Muscle of arm (tissue), 14 donors: ENCODE results near the gene SHB. TPM values are rescaled to one million over a fixed set of nuclear protein-coding genes. Genes with fewer than 3 reads are reported as not detected.
A peak's percentile ranks its signal among the peaks of the same experiment; 100 is the strongest.

Experiments
- DNase-seq: peaks from one replicate; pipeline ENCODE4 v3.0.0-alpha.2; 2013
- long read RNA-seq, 11 donors: transcript quantifications; one replicate each; lab custom pipeline, GENCODE V29; 2026
- polyA plus RNA-seq, 12 donors: library from polyadenylated mRNA; unstranded; fragments of 120-200 nt; gene quantifications; one replicate each; pipeline ENCODE4 v1.2.1, GENCODE V29; 2013; ENCODE audit not compliant: insufficient read length in 12 of 12

SHB gene
- polyA plus RNA-seq: 10 to 100 TPM in 1 of 12 donors, 1 to 10 TPM in 10, not detected in 1; 4.3 to 11.0 (median 6.3) TPM
- long read RNA-seq, donor 1, transcript SHB-201 (6 exons, 2,783 nt): major isoform, 6 of 13 reads
- long read RNA-seq, donor 1, partial matches to known transcripts: 7 of 13 reads
- long read RNA-seq, donor 1, other reads (novel, unspliced or antisense): 0 of 13 reads
- long read RNA-seq, donor 2, partial matches to known transcripts: 0 of 3 reads
- long read RNA-seq, donor 2, other reads (novel, unspliced or antisense): 0 of 3 reads
- long read RNA-seq, donor 3, partial matches to known transcripts: 0 of 1 reads
- long read RNA-seq, donor 3, other reads (novel, unspliced or antisense): 0 of 1 reads
- long read RNA-seq, donor 4, partial matches to known transcripts: 0 of 4 reads
- long read RNA-seq, donor 4, other reads (novel, unspliced or antisense): 0 of 4 reads
- long read RNA-seq, donor 5: 0 reads
- long read RNA-seq, donor 6, partial matches to known transcripts: 0 of 3 reads
- long read RNA-seq, donor 6, other reads (novel, unspliced or antisense): 0 of 3 reads
- long read RNA-seq, donor 7: 0 reads
- long read RNA-seq, donor 8, partial matches to known transcripts: 0 of 4 reads
- long read RNA-seq, donor 8, other reads (novel, unspliced or antisense): 0 of 4 reads
- long read RNA-seq, donor 9, partial matches to known transcripts: 0 of 1 reads
- long read RNA-seq, donor 9, other reads (novel, unspliced or antisense): 0 of 1 reads
- long read RNA-seq, donor 10, partial matches to known transcripts: 0 of 1 reads
- long read RNA-seq, donor 10, other reads (novel, unspliced or antisense): 0 of 1 reads
- long read RNA-seq, donor 11, partial matches to known transcripts: 0 of 2 reads
- long read RNA-seq, donor 11, other reads (novel, unspliced or antisense): 0 of 2 reads

- peak; percentile 43 for DNase-seq
Measured at GRCh38 chr9:38068701-38069628, at the start of gene SHB. SHB (minus strand) TSS chr9:38069227; CDS start chr9:38068645, 582 bp downstream.

- peak; percentile 18 for DNase-seq
Measured at GRCh38 chr9:38117651-38118050, 48.6 kb upstream of the SHB start.

- DNase-seq: no peak
Measured at GRCh38 chr9:38114905-38115304, 45.9 kb upstream of the SHB start.

- no peak for DNase-seq
Measured at GRCh38 chr9:38112456-38112855, 43.4 kb upstream of the SHB start.

GRCh38 chr9:38112049-38112448 lies 43.0 kb upstream of the SHB start:
- DNase-seq: no peak

- DNase-seq: no peak
Measured at GRCh38 chr9:38110476-38110875, 41.4 kb upstream of the SHB start.

GRCh38 chr9:38109601-38110000 lies 40.6 kb upstream of the SHB start:
- no peak for DNase-seq

GRCh38 chr9:38108326-38108725 lies 39.3 kb upstream of the SHB start:
- DNase-seq: no peak

- DNase-seq: no peak
Measured at GRCh38 chr9:38107811-38108304, 38.8 kb upstream of the SHB start.

GRCh38 chr9:38107405-38107804 lies 38.4 kb upstream of the SHB start:
- no peak for DNase-seq

- DNase-seq: no peak
Measured at GRCh38 chr9:38106488-38106887, 37.5 kb upstream of the SHB start.

- no peak for DNase-seq
Measured at GRCh38 chr9:38103340-38103739, 34.3 kb upstream of the SHB start.

- DNase-seq: no peak
Measured at GRCh38 chr9:38101423-38101822, 32.4 kb upstream of the SHB start.

GRCh38 chr9:38096238-38096805 lies 27.3 kb upstream of the SHB start:
- no peak for DNase-seq

GRCh38 chr9:38094165-38094564 lies 25.1 kb upstream of the SHB start:
- no peak for DNase-seq

- no peak for DNase-seq
Measured at GRCh38 chr9:38092656-38093055, 23.6 kb upstream of the SHB start.

- DNase-seq: no peak
Measured at GRCh38 chr9:38092200-38092524, 23.1 kb upstream of the SHB start.

GRCh38 chr9:38091310-38092199 lies 22.5 kb upstream of the SHB start:
- no peak for DNase-seq

GRCh38 chr9:38090170-38090569 lies 21.1 kb upstream of the SHB start:
- no peak for DNase-seq
